NCI-H146 (cell line): ENCODE results near the gene TAGAP.

ENCODE experiments used
- DNase-seq: peaks from one replicate; lab custom pipeline; 2025; lab: John Stamatoyannopoulos, UW

The TAGAP gene

DNA sequence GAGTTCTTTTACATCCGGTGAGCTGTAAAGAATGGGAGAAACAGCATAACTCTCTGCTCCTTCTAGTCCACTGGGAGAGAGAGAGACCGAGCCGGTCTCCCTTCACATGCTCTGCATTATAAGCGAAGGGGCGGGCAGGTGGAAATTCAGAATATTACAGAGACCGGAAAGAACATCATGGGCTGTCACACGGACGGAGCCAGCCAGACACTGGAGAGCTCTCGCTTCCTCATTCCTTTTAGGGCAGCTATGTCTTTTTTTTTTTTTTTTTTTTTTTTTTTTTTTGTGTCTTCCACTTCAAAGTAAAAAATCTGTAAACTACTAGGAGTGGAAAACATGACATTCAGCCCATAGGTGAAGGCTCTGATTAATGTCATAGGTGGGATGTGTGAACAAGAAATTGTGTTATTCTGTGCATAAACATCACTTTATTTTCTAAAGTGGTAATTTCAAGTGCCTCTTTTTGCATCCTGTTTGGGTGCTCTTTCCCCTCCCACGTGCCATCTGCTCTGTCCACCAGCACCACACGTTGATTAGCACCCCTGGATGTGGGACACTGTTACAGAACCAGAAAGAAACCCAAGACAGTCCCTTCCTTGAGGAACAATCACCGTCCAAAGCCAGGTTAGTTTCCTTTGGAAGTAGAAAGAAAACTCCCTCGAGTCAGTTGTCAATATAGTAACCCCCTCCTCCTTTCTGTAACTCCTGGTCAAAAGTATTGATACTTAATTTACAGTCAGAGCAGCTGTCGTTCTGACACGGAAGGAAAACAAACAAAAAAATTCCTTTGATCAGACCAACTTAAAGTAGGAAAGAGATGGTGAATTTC, at the start of gene TAGAP:
Gene TAGAP, minus strand, starts transcription at position 93 of the 829 bp plus-strand sequence. CDS start 845 bp downstream, outside the sequence.
- peak; percentile 37 for DNase-seq

- no peak for DNase-seq
These were observed 49.0 kb upstream of the TAGAP start for GRCh38 chr6:159093609-159094443.

DNA sequence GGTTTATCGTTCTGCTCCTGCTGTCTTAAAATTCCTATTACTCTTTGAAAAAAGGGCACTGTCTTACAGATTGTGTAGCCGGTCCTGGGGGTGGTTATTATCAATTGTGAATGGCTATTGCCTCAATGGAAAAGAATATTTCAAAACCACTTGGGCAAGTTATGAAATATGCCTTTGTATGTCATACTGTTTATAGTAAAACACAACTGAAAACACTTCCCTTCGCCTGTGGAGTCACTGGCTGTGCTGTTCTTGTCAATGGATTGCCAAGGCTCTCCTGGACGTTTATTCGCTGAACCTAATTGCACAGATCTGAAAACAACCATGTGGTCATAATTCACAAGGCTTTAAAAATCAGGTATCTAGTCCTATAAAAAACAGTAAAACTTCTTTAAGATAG, 47.8 kb upstream of the TAGAP start:
- no peak for DNase-seq

DNA sequence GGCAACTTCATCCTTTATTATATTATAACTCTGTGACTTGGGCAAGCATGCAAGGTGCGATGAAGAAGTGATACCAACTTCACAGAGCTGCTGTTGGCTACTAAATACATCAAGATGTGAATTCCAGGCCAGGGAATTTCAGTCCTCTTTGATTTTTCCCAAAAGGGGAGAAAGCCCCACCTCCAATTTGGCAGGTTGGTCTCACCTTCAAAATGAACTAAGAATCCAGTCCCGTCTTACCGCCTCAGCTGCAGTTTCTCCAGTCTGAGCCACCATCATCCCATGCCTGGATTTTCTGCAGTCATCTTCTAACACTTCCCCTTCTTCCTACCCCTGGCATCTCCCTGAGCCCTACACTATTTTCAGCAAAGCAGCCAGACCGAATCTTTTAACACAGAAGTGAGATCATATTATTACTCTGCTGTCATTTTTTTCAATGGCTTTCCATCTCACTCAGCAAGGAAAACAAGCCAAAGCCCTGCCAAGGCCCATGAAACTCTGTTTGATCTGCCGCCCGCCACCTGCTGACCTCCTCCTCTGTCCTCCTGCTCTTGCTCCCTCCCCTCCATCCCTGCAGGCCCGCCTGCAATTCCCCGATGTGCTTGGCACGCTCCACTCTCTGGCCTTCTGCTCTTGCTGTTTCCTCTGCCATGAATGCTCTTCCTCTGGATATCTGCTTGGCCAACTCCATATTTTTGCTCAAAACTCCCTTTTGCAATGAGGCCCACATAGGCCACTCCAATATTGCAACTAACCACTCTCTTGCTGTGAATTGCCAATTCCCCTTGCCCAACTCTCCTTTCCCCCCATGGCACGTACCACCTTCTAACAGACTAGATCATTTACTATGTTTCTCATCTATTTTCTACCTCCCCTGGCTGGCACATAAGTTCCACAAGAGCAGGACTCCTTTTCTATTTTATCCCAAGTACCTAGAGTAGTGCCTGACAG, 46.0 kb upstream of the TAGAP start:
- DNase-seq, result peak; percentile 38

- no peak for DNase-seq
These were observed 45.1 kb upstream of the TAGAP start for GRCh38 chr6:159089909-159090308.

DNA sequence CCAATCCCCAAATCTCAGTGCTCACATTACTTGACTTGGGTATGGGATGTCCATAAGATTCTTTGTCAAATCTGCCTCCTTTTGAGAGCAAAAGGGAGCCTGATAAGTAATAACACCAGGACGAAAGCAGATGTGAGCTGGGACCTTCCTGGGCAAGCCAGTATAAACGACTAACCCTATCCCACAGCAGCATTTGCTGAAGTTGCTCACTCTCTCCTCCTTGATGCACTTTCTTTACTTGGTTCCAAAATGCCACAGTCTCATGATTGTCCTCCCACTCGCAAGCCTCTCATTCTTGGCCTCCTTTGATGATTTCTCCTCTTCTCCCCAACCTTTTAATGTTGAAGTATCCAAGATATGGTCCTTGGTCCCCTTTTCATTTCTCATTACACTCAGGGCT, 44.7 kb upstream of the TAGAP start:
- no peak for DNase-seq

DNA sequence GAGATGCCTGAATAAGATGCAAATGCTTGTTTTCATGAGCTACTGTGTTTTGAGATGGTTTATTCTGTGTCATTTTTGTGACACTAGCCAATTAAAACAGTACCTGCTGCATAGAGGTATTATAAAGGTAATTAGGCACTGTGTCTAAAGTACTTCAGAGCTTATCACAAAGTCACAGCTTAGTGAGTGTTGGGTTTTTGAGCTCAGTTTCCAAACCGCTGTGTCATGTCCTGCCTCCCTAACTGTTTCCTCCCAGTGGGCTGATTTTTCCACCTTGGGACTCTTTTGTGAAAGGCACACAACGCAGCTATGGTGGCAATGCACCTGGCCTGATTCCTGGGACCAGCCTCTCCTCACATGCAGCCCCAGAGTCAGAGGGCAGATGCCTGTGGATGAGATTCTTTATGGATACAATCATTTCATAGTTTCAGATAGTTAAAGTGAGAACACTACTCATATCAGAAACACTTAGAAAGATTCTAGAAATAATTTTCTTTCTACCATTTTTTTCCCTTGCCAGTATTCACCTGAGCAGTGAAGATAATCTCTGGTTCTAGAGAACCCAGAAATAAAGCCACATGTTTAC, 41.3 kb upstream of the TAGAP start:
- DNase-seq, result no peak

GRCh38 chr6:159085396-159085895, 40.7 kb upstream of the TAGAP start:
- no peak for DNase-seq

- no peak for DNase-seq
These were observed 39.8 kb upstream of the TAGAP start for GRCh38 chr6:159084493-159085091.

DNA sequence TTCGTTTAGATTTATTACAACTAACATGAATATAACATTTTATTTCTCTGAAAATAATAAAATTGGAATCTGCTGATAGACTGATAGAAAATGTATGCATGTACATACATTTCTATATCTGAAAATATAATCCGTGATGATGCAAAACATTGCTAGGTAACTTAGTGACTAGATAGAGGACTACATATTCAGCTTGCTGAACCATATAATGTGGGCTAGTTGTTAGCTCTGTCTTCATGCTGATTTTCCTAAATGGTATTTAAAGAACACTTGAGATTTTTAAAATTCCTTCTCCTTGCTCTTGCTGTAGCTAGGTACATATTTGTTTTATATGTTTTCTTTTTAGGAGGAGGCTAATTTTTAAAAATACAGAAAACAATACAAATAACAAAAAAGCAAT, 38.4 kb upstream of the TAGAP start:
- DNase-seq, result no peak

GRCh38 chr6:159082039-159082815, 37.4 kb upstream of the TAGAP start:
- no peak for DNase-seq

DNA sequence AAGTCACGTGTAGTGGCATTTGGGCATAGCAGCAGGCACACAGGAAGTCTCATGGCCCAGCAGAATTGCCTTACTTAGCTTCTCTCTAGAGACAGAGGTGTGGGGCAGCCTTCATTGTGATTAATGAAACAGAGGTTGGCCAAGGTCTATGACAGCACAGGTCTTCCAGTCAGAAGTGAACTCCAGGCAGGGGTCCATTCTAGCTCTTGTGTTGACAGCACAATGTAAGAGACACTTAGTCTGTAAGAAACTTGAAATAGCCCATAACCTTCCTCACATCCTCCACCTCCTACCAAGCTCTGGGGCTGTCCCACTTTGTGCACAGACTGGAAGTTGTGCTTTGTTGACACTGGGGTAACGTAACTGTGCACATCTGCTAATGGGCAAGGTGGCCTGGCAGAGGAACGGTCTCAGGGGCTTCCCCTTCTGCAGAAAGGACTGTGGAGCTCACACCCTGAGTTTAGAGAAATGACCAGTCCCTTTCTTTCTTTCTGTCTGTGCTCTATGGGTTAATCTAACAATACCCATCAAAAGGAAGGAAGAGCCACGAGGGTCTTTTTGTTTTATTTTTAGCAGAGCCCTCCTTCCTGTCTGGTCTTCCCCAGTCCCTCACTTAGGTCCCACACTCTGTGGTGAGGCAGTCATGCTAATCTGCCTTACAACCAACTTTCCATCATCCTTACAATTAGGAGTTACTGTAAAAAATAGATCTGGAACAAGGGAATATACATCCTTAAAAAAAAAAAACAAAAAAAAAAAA, 35.6 kb upstream of the TAGAP start:
- no peak for DNase-seq

GRCh38 chr6:159079367-159079766, 34.6 kb upstream of the TAGAP start:
- no peak for DNase-seq

GRCh38 chr6:159077123-159077522, 32.3 kb upstream of the TAGAP start:
- DNase-seq, result no peak

DNA sequence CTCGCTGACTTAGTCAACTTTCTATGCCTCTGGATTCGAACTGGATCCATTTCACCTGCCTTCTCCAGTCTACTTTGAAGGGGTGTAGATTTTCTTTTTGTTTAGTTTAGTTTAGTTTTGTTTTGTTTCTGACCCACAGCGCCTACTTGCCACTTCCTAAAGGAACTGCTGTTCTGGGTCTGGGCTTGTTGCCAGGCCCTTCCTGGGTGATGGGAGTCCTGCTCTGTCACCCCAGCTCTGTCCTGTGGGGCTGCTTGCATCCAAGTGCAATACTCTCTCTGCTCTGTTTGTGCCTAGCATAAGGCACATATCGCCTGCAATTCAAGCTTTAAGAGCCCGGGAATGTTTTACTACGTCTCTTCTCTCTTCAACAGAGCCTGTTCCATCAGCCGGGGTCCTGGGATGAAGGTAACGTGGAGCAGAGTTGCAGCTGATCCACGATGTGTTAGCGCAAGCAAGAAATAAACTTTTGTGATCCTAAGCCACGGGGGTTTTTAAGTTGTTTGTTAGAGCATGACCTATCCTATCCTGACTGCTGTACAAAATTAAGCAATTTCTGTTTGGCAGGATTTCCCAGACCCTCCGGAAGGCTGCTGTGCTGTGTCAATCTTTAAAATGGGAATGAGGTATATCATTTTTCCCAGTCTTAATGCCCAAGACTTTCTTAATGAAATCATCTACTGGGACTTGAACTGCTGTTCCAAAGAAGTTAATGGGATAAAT, 30.9 kb upstream of the TAGAP start:
- DNase-seq, result no peak

DNA sequence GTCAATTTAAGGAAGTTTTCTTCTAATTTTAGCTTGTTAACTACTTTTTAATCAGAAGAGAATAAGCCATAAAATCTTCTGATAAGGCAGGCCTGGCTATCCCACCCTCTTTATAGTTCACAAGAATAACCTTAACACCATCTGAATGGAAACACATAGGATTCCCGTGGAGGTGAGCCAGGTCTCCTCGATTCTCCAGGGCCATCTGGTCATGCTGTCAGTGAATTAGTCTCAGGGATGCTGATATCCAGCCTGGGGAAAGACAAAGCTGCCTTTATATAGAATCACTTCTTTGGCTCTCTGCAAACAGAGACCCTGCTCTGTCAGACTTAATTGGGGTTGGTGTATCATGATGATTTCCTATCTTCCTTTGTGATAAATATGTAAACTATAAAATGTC, 30.1 kb upstream of the TAGAP start:
- peak; percentile 37 for DNase-seq

DNA sequence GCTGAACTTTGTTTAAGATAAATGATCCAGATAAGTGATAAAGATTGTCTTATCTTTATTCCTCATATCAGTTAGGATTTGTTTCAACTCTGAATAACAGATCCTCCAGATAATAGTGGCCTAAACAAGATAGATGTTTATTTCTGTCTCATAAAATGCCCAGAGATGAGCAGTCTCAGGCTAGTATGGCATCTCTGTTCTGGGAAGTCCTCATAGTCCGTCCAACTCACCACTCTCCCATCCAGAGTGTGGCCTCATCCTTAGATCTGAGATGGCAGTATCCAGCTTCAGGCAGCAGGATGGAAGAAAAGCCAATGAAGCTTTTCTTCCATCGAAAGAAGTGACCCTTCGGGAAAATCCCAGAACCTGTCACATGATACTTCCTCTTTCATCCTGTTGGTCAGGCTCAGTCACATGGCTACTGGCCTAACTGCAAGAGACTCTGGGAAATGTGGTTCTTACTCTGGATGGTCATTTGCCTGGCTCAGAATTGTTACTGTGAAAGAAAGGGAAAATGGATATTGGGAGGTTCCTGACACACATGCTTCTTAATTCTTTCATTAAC, 29.4 kb upstream of the TAGAP start:
- DNase-seq, result peak; percentile 35
